WERI-Rb-1 (cell line): Measurements from ENCODE around the gene NRARP.
A peak's percentile ranks its signal among the peaks of the same experiment; 100 is the strongest.

ENCODE experiments used
- DNase-seq: peaks from one replicate; pipeline ENCODE4 v3.0.0-alpha.2; 2020
- H3K27ac ChIP-seq: fragments of 250-450 bp; sonication (Bioruptor Pico); 2 replicates; pipeline ENCODE4 v1.5.1; 2020; ENCODE audit warnings: mild to moderate bottlenecking, moderate library complexity
- H3K27me3 ChIP-seq: fragments of 250-450 bp; sonication (Bioruptor Pico); 2 replicates; pipeline ENCODE4 v1.5.1; 2021; ENCODE audit warnings: mild to moderate bottlenecking, low read depth, moderate library complexity; ENCODE audit not compliant: insufficient read depth, severe bottlenecking
- H3K36me3 ChIP-seq: fragments of 250-450 bp; sonication (Bioruptor Pico); 2 replicates; pipeline ENCODE4 v1.5.1; 2020; ENCODE audit warnings: mild to moderate bottlenecking, moderate library complexity
- H3K4me3 ChIP-seq: 2 replicates; pipeline ENCODE4 v1.5.1; 2011; ENCODE audit warnings: low read depth, mild to moderate bottlenecking, control low read depth, low read length
- H3K9me3 ChIP-seq: fragments of 250-450 bp; sonication (Bioruptor Pico); 2 replicates; pipeline ENCODE4 v1.5.1; 2021; ENCODE audit warnings: mild to moderate bottlenecking, moderate library complexity; ENCODE audit not compliant: severe bottlenecking
- TF ChIP-seq, protein P1 (sequence below): IDR thresholded peaks from 2 replicates; pipeline ENCODE4 v1.5.1; 2011; ENCODE audit warnings: low read depth, mild to moderate bottlenecking, control low read depth, inconsistent platforms, low read length

NRARP gene

DNA sequence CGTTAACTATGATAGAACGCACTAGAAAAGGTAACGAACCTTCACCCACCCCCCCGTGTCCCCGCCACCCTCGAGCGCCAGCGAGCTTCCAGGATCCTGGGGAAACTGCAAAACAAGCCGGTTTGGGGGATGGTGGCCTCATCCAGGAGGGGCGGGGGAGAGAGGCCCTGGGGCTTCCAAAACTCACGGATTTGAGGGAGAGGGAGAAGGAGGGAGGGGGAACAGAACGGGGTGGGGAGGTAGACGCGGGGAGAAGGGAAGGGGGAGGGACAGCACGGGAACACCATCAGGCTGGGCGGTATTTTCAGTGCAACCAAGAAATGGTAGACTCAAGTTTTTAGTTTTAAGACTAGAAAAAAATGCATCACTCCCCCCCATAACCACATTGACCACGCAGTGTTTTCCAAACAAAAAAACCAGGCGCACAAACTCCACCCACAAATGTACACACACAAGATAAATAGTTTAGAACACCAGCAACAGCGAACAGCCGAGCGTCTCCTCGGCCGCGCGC is 1.4 kb downstream of the NRARP start:
- H3K36me3 ChIP-seq = peaks cover 10% of the 10 kb centered on the region
- H3K27me3 ChIP-seq = peaks cover 2% of the 10 kb centered on the region
- H3K9me3 ChIP-seq = no peaks in the 10 kb centered on the region
- H3K4me3 ChIP-seq = peak overlapping the region; percentile 68
- peak; percentile 46 for DNase-seq
- TF ChIP-seq, protein P1, sequence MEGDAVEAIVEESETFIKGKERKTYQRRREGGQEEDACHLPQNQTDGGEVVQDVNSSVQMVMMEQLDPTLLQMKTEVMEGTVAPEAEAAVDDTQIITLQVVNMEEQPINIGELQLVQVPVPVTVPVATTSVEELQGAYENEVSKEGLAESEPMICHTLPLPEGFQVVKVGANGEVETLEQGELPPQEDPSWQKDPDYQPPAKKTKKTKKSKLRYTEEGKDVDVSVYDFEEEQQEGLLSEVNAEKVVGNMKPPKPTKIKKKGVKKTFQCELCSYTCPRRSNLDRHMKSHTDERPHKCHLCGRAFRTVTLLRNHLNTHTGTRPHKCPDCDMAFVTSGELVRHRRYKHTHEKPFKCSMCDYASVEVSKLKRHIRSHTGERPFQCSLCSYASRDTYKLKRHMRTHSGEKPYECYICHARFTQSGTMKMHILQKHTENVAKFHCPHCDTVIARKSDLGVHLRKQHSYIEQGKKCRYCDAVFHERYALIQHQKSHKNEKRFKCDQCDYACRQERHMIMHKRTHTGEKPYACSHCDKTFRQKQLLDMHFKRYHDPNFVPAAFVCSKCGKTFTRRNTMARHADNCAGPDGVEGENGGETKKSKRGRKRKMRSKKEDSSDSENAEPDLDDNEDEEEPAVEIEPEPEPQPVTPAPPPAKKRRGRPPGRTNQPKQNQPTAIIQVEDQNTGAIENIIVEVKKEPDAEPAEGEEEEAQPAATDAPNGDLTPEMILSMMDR = no peak
- H3K27ac ChIP-seq = peak overlapping the region; percentile 56; the same call in 1 of the 2 replicates

DNA sequence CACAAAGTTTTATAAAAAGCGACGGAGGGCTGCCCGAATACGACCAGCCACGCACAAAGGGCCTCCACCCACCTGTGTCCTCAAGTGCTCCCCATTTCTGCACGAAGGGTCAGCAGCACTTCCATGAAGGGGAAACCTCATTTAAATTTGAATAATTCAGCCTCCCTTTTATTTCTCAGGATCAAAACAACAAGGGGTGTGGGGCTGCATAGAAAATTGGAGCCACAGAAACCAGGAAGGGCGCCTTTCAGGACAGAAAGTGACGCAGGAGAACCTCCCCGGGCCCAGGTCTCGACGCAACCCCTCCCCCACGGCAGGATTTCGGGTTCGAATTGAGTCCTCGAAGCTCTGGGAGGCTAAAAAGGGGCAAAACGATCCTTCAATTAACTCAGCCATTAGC is 2.1 kb downstream of the NRARP start:
- Histone ChIP-seq H3K9me3 (no peaks in the 10 kb centered on the region), H3K27me3 (peaks cover 2% of the 10 kb centered on the region), H3K4me3 (peak overlapping the region; percentile 68), H3K36me3 (peaks cover 10% of the 10 kb centered on the region), H3K27ac (no peak overlapping the region)
- TF ChIP-seq, protein P1 = no peak
- DNase-seq = peak; percentile 15

DNA sequence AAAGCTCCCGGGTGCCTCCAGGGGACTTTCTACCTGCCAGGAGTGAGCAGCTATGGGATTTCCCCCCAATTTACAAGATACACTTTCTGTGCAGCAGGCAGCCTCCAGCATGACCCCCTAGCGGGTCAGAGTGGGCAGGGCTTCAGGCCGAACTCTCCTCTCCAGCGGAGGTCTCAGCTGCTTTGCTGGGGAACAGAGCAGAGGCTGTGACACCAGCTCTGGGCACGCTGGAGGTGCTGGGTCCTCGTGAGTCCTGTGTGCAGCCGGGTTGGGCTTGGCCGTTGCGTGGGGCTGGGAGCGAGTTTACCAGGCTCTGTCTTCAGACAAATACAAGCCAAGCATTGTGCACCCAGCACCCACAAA is 2.9 kb downstream of the NRARP start:
- H3K36me3 ChIP-seq = peaks cover 10% of the 10 kb centered on the region
- peaks cover 2% of the 10 kb centered on the region for H3K27me3 ChIP-seq
- no peak overlapping the region for H3K27ac ChIP-seq
- DNase-seq = peak; percentile 10
- no peaks in the 10 kb centered on the region for H3K9me3 ChIP-seq
- no peak overlapping the region for H3K4me3 ChIP-seq
- TF ChIP-seq, protein P1 = no peak

DNA sequence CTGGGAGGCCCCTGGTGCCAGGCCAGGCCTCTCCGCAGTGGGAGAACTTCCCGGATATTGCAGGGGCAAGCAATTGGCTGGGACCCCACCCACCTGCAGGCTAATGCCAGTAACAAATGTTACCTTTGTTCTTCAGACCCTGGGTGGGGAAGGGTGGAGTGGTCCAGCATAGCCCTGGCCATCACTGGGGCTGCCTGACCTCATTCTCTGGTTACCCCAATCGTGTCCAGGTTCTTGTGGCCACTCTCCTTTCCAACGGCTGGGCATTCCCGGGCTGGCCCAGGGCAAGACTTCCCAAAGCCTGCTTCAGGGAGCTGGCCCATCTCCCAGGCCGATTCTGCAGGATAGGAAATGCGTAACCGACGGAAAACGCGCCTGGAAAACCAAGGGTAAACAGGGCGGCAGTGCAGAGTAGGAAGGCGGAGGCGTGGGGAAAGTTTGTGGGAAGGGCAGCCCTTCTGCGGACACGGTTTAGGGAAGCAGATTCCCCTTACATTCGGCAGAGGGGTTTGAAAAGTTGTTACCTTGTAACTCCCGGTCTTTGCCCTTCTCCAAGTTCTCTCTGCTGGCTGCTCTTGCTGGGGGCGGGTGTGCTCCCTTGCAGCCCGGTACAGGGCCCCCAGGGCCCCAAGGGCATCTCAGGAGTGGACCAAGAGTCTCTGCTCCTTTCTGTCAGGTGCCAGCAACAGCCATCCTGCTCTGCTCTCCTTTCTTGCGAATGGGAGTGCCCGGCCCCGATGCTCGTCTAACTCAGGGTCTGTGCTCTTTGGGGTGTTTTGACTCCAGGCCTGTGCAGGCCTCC is 3.5 kb downstream of the NRARP start:
- H3K9me3 ChIP-seq = no peaks in the 10 kb centered on the region
- H3K27me3 ChIP-seq = peaks cover 2% of the 10 kb centered on the region
- no peak overlapping the region for H3K27ac ChIP-seq
- peaks cover 10% of the 10 kb centered on the region for H3K36me3 ChIP-seq
- no peak overlapping the region for H3K4me3 ChIP-seq
- DNase-seq = no peak
- TF ChIP-seq, protein P1 = no peak

DNA sequence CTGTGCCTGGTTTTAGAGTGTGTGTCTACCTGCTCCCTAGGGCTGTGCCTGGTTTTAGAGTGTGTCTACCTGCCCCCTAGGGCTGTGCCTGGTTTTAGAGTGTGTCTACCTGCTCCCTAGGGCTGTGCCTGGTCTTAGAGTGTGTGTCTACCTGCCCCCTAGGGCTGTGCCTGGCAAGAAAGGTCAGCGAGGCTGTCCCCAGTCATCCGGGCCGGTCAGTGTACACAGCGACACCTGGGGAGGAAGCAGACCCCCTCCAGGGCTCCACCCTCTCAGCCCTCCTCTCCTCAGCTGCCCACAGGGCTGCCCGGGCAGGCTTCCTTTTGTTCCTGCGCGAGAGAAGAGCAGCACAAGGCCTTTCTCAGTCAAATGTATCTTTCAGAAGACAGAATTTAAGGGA is 4.1 kb downstream of the NRARP start:
- Histone ChIP-seq H3K27ac (no peak overlapping the region), H3K9me3 (no peaks in the 10 kb centered on the region), H3K27me3 (peaks cover 2% of the 10 kb centered on the region), H3K36me3 (peaks cover 10% of the 10 kb centered on the region), H3K4me3 (no peak overlapping the region)
- DNase-seq = peak; percentile 13
- TF ChIP-seq, protein P1 = 0 out of 2 replicates have a peak, but pooled peaks have one; percentile 3
